ENCODE data around the gene ZNF718.
"Not testable (repeated sequence)": the region's sequence is repeated elsewhere in the genome, so short reads cannot be mapped to it uniquely, and the experiment has no call there.

DNA sequence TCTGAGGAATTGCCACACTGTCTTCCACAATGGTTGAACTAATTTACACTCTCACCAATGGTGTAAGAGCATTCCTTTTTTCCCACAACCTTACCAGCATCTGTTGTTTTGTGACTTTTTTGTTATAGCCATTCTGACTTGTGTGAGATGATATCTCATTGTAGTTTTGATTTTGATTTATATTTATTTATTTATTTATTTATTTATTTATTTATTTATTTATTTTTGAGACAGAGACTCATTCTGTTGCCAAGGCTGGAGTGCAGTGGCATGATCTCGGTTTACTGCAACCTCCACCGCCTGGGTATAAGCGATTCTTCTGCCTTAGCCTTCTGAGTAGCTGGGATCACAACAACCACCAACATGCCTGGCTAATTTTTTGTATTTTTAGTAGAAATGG, 57.9 kb downstream of the ZNF718 start:
- TF ChIP-seq, protein P1, sequence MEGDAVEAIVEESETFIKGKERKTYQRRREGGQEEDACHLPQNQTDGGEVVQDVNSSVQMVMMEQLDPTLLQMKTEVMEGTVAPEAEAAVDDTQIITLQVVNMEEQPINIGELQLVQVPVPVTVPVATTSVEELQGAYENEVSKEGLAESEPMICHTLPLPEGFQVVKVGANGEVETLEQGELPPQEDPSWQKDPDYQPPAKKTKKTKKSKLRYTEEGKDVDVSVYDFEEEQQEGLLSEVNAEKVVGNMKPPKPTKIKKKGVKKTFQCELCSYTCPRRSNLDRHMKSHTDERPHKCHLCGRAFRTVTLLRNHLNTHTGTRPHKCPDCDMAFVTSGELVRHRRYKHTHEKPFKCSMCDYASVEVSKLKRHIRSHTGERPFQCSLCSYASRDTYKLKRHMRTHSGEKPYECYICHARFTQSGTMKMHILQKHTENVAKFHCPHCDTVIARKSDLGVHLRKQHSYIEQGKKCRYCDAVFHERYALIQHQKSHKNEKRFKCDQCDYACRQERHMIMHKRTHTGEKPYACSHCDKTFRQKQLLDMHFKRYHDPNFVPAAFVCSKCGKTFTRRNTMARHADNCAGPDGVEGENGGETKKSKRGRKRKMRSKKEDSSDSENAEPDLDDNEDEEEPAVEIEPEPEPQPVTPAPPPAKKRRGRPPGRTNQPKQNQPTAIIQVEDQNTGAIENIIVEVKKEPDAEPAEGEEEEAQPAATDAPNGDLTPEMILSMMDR (IDR thresholded peaks at IDR 0.05; ENCODE audit: poor library complexity, severe bottlenecking), result not testable (repeated sequence)
- TF ChIP-seq EZH2 (IDR thresholded peaks at IDR 0.05; ENCODE audit: borderline replicate concordance, insufficient read depth, low read length, poor library complexity, severe bottlenecking); POLR2AphosphoS5 (IDR thresholded peaks at IDR 0.05); EP300 (conservative IDR thresholded peaks at IDR 0.05; ENCODE audit: poor library complexity, severe bottlenecking); TAF1 (IDR thresholded peaks at IDR 0.05; ENCODE audit: low read depth): not testable (repeated sequence)
- TF ChIP-seq, protein P2, sequence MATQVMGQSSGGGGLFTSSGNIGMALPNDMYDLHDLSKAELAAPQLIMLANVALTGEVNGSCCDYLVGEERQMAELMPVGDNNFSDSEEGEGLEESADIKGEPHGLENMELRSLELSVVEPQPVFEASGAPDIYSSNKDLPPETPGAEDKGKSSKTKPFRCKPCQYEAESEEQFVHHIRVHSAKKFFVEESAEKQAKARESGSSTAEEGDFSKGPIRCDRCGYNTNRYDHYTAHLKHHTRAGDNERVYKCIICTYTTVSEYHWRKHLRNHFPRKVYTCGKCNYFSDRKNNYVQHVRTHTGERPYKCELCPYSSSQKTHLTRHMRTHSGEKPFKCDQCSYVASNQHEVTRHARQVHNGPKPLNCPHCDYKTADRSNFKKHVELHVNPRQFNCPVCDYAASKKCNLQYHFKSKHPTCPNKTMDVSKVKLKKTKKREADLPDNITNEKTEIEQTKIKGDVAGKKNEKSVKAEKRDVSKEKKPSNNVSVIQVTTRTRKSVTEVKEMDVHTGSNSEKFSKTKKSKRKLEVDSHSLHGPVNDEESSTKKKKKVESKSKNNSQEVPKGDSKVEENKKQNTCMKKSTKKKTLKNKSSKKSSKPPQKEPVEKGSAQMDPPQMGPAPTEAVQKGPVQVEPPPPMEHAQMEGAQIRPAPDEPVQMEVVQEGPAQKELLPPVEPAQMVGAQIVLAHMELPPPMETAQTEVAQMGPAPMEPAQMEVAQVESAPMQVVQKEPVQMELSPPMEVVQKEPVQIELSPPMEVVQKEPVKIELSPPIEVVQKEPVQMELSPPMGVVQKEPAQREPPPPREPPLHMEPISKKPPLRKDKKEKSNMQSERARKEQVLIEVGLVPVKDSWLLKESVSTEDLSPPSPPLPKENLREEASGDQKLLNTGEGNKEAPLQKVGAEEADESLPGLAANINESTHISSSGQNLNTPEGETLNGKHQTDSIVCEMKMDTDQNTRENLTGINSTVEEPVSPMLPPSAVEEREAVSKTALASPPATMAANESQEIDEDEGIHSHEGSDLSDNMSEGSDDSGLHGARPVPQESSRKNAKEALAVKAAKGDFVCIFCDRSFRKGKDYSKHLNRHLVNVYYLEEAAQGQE (IDR thresholded peaks at IDR 0.05; ENCODE audit: borderline replicate concordance), result not testable (repeated sequence)
